ENCODE data around the gene TYW3.
A peak's percentile ranks its signal among the peaks of the same experiment; 100 is the strongest.

Gene TYW3

DNA sequence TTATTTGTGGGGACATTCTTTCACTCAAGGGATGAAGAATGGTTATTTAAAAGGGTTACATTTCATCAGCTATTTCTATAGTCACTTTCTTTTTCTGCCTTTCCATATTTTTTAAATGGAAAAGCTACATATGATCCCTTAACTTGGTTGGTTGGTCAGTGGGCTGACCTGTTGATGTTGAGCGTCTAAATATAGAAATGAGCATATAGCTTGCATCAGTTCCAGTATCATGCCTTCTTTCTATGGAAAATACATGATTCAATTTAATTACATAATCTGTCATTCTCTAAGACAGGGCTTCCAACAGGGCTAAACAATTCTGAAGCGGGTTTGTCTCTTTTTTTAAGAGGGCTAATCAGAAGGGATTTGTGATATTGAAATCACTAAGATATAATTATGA is 40.6 kb downstream of the TYW3 start:
- no peak for DNase-seq
- in situ Hi-C loops (cut with HindIII; ENCODE audit: low pct_ligation_motif_present, low pct_unique_long_range_greater_than_20kb, low sequenced_read_pairs): no loop called here

DNA sequence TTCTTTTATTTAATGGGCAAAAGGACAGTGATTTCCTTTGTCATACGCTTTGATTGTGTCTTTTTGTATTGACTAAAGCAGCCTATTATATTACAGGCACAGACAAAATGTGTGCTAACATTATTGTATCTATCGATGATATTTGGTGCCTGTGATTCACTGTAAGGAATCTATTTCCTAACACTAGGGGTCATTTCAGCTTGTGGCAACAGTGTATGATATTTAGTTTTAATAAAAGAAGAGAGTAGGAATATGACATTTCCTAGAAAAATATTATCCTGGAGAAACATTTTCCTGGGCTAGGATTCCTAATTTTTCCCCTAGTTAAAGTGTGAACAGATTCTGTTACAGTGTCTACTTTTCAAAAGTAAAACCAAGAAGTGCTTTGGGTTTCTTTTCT is 42.8 kb downstream of the TYW3 start:
- no peak for DNase-seq
- in situ Hi-C loops (cut with HindIII; ENCODE audit: low pct_ligation_motif_present, low pct_unique_long_range_greater_than_20kb, low sequenced_read_pairs): no loop called here

GRCh38 chr1:74777525-74777924 is 44.6 kb downstream of the TYW3 start:
- DNase-seq: no peak
- in situ Hi-C loops (cut with HindIII; ENCODE audit: low pct_ligation_motif_present, low pct_unique_long_range_greater_than_20kb, low sequenced_read_pairs): no loop called here

GRCh38 chr1:74779750-74780149 is 46.8 kb downstream of the TYW3 start:
- DNase-seq: no peak
- in situ Hi-C loops (cut with HindIII; ENCODE audit: low pct_ligation_motif_present, low pct_unique_long_range_greater_than_20kb, low sequenced_read_pairs): no loop called here

DNA sequence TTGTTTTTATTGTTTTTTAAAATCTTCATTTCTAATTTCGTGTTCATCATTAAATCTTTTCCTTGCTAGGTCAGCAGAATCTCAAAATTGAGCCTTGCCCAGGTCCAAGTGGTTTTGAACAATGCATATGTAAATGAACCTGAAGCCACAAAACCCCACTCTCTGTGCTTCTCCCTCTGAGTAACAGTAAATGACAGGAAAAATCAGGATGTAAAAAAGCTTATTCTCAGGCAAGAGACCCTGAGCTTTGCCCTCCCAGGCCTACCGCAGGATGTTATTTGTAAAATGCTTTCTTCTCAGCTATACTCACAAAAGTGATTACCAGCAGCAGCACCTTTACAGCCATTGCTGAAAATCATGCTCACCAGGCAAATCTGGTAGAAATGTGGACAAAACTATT is 47.6 kb downstream of the TYW3 start:
- no peak for DNase-seq
- in situ Hi-C loops (cut with HindIII; ENCODE audit: low pct_ligation_motif_present, low pct_unique_long_range_greater_than_20kb, low sequenced_read_pairs): no loop called here

DNA sequence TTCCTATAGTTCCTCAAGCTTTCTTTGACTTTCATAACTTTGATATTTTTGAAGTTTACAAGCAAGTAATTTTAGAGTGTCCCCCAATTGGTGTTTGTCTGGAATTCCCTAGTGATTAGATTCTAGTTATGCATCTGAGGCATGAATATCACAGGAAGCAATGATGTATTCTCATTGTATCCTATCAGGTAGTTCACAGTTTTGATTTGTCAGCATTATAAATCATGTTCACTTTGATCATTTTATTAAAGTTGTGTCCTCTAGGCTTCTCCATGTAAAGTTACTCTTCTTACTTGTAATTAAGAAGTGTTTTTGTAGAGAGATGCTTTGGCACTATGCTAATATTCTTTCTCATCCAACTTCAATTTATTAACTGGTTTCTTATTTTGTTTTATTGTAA is 53.0 kb downstream of the TYW3 start:
- no peak for DNase-seq
- in situ Hi-C loops (cut with HindIII; ENCODE audit: low pct_ligation_motif_present, low pct_unique_long_range_greater_than_20kb, low sequenced_read_pairs): no loop called here

DNA sequence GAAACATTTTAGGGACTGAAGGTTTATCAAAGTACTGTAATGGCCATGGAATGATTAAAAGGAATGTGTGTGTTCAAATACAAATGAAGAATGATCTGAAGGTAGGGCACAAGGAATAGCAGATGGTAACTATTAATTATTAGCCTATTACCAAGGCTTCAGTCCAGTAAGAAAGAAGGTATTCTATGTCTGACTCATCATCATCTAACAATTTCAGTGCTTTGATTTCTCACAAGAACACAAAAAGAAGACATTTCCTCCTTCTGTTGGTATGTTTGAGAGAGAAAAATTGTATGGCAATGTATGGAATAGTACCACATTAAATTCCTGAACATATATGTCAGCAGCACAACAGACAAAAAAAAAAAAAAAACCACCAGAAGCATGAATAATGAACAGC is 57.5 kb downstream of the TYW3 start:
- in situ Hi-C loops (cut with HindIII; ENCODE audit: low pct_ligation_motif_present, low pct_unique_long_range_greater_than_20kb, low sequenced_read_pairs): no loop called here
- DNase-seq: peak; percentile 10

GRCh38 chr1:74791491-74791890 is 58.5 kb downstream of the TYW3 start:
- DNase-seq: no peak
- in situ Hi-C loops (cut with HindIII; ENCODE audit: low pct_ligation_motif_present, low pct_unique_long_range_greater_than_20kb, low sequenced_read_pairs): no loop called here

DNA sequence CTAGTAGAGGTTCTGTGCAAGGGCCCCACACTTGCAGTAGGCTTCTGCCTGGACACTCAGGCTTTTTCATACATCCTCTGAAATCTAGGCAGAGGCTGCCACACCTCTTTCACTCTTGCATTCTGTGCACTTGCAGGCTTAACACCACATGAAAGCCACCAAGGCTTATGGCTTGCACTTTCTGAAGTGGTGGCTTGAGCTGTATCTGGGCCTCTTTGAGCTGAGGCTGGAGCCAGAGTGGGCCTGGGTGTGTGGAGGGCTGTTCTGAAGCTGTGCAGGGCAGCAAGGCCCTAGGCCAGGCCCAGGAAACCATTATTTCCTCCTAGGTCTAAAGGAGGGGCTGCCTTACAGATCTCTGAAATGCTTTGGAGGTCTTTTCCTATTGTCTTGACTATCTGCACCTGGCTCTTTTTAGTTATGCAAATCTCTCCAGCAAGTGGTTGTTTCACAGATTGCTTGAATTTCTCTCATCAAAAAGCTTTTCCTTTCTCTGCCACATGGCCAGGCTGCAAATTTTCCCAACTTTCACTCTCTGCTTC is 66.2 kb downstream of the TYW3 start:
- in situ Hi-C loops (cut with HindIII; ENCODE audit: low pct_ligation_motif_present, low pct_unique_long_range_greater_than_20kb, low sequenced_read_pairs): no loop called here
- no peak for DNase-seq

DNA sequence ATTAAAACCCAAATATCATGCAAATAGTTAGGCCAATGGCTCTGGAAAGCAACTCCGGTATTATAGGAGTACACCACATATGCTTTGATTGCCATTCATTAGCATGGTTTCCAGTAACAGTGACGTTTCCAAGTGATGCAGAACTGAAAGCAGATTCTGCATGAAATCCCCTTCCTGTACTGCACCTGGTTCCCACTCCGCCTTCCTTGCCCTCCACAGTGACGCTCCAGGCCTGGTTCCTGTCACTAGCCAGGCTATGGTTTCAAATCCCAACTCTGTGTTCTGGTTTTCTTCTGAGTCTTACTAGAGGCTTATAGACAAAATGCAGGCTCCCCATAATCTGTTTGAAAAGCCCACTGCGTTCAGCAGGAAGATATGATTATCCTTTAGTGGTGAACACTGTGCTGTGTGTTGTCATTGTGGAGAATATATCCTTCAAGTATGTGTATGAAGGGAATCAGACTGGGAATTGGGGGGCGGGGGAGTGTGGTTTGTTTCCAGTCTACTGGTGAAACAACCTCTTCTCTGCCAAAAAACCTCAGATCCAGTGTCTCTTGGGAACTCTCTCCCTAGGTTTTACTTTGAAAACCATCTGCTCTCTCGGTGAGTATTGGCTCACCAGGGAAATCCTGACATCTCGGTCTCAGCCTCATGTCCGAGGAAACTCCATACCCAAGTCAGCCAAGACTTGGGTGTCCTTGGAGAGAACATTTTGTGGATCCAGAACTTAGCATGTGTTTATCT is 78.7 kb downstream of the TYW3 start:
- in situ Hi-C loops (cut with HindIII; ENCODE audit: low pct_ligation_motif_present, low pct_unique_long_range_greater_than_20kb, low sequenced_read_pairs): no loop called here
- no peak for DNase-seq

DNA sequence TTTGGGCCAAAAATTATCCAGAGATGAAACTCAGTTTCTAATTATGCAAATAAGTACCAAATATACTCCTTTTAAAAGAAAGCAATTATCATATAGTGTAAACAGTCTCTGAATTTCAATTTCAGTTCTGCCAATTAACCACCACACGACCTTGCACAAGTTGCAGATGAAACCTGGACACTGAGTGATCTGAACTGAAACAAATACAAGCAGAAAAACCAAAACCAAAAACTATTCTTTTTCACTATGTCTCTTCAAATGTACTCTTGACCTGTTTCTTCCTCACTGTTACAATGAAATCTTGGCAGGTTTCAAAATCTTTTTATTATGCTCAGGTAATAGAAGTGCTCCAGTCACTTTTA is 79.2 kb downstream of the TYW3 start:
- DNase-seq: no peak
- in situ Hi-C loops (cut with HindIII; ENCODE audit: low pct_ligation_motif_present, low pct_unique_long_range_greater_than_20kb, low sequenced_read_pairs): no loop called here

Measured in ACHN (cell line).